Measurements from ENCODE around the gene OPA3. TPM values are rescaled to one million over a fixed set of nuclear protein-coding genes. Genes with fewer than 3 reads are reported as not detected.
A peak's percentile ranks its signal among the peaks of the same experiment; 100 is the strongest.

Gene OPA3
- total RNA-seq, 4 donors from 2014 or later, result 5.4 to 30.8 (median 17.0) TPM

DNA sequence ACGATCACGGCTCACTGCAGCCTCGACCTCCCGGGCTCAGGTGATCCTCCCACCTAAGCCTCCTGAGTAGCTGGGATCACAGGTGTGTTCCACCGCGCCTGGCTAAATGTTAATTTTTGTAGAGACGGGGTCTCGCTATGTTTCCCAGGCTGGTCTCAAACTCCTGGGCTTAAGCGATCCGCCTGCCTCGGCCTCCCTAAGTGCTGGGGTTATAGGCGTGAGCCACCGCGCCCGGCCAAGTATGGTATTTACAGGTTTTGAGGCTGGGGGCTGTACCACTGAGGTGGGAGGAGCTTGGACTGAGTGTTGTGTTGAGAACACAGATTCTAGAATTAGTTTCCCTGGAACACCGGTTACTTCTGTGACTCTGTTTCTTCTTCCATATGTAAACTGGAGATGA, 86.8 kb downstream of the OPA3 start:
- no peak for TF ChIP-seq POLR2A (IDR thresholded peaks at IDR 0.05)
- TF ChIP-seq, protein P1, sequence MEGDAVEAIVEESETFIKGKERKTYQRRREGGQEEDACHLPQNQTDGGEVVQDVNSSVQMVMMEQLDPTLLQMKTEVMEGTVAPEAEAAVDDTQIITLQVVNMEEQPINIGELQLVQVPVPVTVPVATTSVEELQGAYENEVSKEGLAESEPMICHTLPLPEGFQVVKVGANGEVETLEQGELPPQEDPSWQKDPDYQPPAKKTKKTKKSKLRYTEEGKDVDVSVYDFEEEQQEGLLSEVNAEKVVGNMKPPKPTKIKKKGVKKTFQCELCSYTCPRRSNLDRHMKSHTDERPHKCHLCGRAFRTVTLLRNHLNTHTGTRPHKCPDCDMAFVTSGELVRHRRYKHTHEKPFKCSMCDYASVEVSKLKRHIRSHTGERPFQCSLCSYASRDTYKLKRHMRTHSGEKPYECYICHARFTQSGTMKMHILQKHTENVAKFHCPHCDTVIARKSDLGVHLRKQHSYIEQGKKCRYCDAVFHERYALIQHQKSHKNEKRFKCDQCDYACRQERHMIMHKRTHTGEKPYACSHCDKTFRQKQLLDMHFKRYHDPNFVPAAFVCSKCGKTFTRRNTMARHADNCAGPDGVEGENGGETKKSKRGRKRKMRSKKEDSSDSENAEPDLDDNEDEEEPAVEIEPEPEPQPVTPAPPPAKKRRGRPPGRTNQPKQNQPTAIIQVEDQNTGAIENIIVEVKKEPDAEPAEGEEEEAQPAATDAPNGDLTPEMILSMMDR (IDR thresholded peaks at IDR 0.05), result no peak
- intact Hi-C loops (cut with DNase I), result no loop called here
- 22 to 27% methylated on average over 14 to 16 of the region's 16 CpGs for WGBS, 2 donors
- Histone ChIP-seq H3K9me3 (no peaks in the 10 kb centered on the region), H3K27ac (no peak overlapping the region), H3K4me1 (peaks cover 16 to 40% of the 10 kb centered on the region in 2 donors), H3K27me3 (peaks cover 10% of the 10 kb centered on the region), H3K36me3 (no peaks in the 10 kb centered on the region), H3K4me3 (replicated peaks in 1 of 3) (no peak overlapping the region)
- no peak for DNase-seq

DNA sequence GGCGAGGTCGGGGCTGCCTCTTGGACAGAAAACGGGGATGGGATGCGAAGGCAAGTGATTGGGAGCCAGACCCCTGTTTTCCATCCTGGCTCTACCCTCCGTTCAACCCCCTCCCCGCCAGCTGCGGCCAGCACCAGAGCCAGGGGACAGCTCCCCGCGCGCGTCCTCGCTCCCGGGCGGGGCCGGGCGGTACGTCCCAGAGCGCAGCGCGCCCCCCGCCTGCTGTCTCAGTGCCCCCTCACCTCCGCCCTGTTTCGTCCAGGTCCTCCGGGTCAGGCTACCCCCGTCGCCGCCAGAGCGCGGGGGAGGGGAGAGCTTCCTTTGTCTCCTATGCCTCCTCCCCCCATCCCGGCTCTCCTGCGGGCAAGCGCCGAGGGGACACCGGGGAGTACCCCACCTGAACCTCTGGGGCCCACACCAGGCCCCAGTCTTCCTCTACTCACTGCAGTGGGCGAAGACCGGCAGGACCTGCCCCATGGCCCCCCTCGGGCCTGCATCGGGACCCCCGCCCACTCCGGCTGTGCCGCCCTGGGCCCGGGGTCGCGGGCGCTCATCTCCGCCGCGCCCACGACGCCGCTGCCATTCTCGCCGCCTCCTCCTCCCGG, 88.2 kb downstream of the OPA3 start:
- WGBS, 2 donors, result 0% methylated on average over 6 of the region's 54 CpGs; no CpG with 5 or more reads in 1 of the 2 donors
- peaks cover 10% of the 10 kb centered on the region for H3K27me3 ChIP-seq
- TF ChIP-seq, protein P1 (IDR thresholded peaks at IDR 0.05), result no peak
- TF ChIP-seq POLR2A (IDR thresholded peaks at IDR 0.05), result no peak
- H3K4me1 ChIP-seq, result peaks cover 16 to 44% of the 10 kb centered on the region in 2 donors
- intact Hi-C loops (cut with DNase I), result no loop called here
- H3K36me3 ChIP-seq, result no peaks in the 10 kb centered on the region
- H3K27ac ChIP-seq, result no peak overlapping the region
- H3K4me3 ChIP-seq (replicated peaks in 1 of 3), result peak overlapping the region in 2 of 3 donors; percentile 39 to 53
- peak in 1 of 2 donors; percentile 24 for DNase-seq
- no peaks in the 10 kb centered on the region for H3K9me3 ChIP-seq

GRCh38 chr19:45495178-45495577, 89.4 kb downstream of the OPA3 start:
- Histone ChIP-seq H3K27ac (no peak overlapping the region), H3K4me3 (replicated peaks in 1 of 3) (no peak overlapping the region), H3K9me3 (no peaks in the 10 kb centered on the region), H3K27me3 (peaks cover 10% of the 10 kb centered on the region), H3K4me1 (peaks cover 16 to 44% of the 10 kb centered on the region in 2 donors), H3K36me3 (no peaks in the 10 kb centered on the region)
- TF ChIP-seq, protein P1 (IDR thresholded peaks at IDR 0.05), result no peak
- TF ChIP-seq POLR2A (IDR thresholded peaks at IDR 0.05), result no peak
- no peak for DNase-seq
- 85 to 86% methylated on average over 5 of the region's 5 CpGs for WGBS, 2 donors
- intact Hi-C loops (cut with DNase I), result no loop called here

DNA sequence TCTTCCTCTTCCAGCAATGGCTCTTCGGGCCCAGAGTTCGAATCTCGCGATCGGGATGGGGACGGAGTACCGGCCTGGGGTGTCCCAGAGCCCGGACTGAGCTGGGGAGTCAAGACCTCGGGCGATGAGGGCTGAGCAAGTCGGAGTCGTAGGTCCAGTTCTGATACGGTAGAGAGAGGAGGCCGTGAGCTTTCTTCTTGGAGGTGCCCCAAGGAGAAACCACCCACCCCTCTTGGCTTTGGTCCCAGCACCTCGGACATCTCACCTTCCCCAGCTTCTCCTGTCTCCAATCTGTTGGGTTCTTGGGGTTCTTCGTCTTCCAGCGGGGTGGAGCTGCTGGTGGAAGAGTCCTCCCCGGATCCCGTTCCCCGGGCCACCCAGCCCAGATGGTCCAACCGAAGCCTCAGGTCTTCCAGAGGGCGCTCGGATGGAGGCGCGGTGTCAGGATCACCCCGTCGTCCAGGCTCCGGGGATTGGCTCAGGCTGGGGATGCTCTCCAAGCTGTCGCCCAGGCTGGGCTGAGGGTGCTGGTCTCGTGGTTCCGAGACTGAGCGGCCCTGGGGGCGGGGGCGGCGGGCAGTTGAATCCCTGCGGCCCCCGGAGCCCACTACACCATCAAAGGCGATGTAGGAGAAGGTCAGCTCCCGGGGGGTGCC, 90.2 kb downstream of the OPA3 start:
- no peaks in the 10 kb centered on the region for H3K9me3 ChIP-seq
- DNase-seq, result no peak
- H3K4me3 ChIP-seq (replicated peaks in 1 of 3), result no peak overlapping the region
- intact Hi-C loops (cut with DNase I), result no loop called here
- no peak overlapping the region for H3K27ac ChIP-seq
- H3K36me3 ChIP-seq, result no peaks in the 10 kb centered on the region
- WGBS, 2 donors, result 94 to 96% methylated on average over 31 to 35 of the region's 39 CpGs
- no peak for TF ChIP-seq POLR2A (IDR thresholded peaks at IDR 0.05)
- TF ChIP-seq, protein P1 (IDR thresholded peaks at IDR 0.05), result no peak
- peaks cover 7% of the 10 kb centered on the region for H3K27me3 ChIP-seq
- H3K4me1 ChIP-seq, result peaks cover 16 to 41% of the 10 kb centered on the region in 2 donors
